Measurements from ENCODE around the gene LRPAP1.

Gene LRPAP1

DNA sequence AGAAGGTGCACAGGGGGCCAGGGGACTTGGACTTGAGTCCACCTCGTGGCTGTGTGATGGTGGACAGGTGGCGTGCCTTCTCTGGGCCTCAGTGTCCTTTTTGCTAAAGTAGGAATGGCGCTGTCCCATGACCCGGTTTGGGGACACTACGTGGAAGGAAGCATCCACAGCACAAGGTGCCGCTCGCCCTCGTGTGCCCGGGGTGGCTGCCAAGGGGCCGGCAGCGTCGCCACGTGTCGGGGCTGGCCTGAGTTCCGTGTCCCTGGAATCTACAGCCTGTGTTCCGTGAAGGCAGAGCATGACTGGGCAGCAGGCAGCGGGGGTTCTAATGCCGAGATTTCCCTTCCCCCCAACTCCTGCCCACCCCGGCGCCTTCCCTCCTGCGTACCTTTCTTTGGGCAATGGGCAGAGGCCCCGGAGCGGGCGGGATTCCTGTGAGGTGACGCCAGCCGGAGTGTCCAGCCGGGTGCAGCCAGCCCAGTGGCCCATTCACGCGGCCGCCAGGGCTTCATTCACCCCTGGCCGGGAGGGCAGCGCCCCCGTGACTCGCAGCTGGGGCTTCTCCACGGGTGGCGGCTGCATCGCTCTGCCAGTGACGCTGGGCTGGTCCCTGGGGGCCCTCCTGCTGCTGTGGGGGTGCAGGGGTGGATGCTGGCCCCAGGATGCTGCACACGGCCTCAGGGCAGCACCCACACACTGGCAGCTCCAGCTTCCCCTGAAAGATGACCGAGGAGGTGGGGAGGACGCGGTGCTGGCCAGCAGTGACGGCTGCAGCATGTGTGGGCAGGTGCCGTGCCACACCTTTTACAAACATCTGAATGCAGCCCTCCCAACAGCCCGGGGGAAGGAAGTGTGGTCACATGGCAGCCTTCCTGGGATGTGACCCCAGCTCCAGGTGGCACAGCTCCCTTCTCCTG, 47.9 kb downstream of the LRPAP1 start:
- DNase-seq: no peak

- DNase-seq: no peak
These were observed 48.7 kb downstream of the LRPAP1 start for GRCh38 chr4:3483471-3483921.

DNA sequence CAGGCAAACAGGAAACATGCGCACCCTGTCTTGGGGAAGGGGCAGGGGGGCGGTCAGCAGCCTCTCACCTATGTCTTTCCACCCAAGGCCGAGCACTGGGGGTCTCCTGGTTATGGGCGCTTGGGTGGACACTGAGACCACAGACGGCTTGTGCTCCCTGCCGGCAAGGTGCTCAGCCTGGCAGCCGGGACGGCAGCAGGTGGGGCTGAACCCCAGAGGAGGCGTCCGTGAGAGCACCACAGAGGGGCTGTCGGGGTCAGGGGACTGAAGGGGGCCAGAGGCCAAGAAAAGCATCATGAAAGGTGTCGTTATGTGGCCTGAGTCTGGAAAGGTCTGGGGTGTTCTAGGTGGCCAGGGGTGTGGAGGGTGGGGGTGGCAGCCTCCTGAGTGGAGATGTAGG, 49.5 kb downstream of the LRPAP1 start:
- no peak for DNase-seq

DNA sequence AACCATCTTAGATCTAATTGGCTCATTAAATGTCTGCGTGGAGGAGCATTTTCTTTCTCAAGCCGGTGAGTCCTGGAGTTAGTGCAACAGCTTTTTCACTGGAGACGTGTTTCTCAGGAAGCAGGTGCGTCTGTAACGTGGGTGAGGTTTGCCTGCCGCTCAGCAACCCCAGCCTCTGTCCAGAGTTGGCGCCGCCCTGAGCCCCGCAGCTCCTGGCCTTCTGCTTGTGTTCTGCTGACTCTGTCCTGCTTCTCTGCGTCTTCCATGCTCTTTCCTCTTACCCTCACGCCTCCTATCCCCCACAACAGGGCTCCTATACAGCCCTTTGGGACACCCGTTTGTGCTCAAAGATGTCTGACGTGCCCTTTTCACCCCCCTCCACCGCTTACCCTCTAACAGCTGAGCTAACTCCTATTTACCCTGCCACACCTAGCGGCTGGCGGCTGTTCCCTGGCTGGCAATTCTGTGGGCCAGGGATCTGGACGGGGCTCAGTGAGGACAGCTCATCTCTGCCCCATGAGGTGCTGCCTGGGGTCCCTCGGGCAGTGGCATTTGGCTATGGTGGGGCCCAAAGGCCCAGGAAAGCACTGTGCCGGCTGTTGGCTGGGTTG, 50.3 kb downstream of the LRPAP1 start:
- no peak for DNase-seq

- DNase-seq: no peak
These were observed 51.1 kb downstream of the LRPAP1 start for GRCh38 chr4:3481113-3481531.

GRCh38 chr4:3480528-3481112, 51.6 kb downstream of the LRPAP1 start:
- peak; percentile 75 for DNase-seq

DNA sequence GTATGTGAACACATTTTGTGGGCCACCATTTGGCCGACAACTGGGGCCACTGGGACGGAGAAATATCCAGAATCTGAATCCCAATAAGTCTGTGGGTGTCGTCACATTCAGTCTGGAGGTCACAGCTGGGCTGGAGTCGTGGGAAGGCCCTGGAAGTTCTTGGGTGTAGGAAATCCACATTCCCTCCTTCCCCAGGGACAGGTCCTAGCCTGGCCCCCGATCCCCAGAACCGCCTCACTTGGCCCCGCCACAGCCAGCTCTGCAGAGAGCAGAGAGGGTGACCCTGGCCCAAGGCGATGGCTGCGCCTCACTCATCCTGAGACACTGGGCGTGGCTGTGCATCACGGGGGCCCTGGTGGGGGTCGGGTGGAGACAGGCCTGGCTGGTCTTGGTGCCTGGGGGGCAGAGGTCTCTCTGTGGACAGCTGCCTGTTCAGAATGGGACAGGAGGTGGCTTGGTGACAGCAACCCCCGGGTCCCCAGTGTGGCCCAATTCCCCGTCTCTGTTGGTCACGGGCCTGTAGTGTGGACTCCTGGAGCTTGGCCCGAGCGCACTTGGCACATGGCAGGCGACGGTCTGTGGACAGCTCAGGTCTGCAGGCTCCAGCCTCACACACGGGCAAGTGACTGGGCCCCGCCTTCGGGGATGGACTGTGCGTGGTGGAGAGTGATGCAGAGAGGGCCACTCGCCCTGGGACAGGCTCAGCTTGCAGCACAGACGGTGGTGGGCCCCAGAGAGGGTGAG, 52.7 kb downstream of the LRPAP1 start:
- DNase-seq: no peak

GRCh38 chr4:3478446-3479357, 53.5 kb downstream of the LRPAP1 start:
- DNase-seq: no peak

- no peak for DNase-seq
These were observed 54.3 kb downstream of the LRPAP1 start for GRCh38 chr4:3477750-3478430.

DNA sequence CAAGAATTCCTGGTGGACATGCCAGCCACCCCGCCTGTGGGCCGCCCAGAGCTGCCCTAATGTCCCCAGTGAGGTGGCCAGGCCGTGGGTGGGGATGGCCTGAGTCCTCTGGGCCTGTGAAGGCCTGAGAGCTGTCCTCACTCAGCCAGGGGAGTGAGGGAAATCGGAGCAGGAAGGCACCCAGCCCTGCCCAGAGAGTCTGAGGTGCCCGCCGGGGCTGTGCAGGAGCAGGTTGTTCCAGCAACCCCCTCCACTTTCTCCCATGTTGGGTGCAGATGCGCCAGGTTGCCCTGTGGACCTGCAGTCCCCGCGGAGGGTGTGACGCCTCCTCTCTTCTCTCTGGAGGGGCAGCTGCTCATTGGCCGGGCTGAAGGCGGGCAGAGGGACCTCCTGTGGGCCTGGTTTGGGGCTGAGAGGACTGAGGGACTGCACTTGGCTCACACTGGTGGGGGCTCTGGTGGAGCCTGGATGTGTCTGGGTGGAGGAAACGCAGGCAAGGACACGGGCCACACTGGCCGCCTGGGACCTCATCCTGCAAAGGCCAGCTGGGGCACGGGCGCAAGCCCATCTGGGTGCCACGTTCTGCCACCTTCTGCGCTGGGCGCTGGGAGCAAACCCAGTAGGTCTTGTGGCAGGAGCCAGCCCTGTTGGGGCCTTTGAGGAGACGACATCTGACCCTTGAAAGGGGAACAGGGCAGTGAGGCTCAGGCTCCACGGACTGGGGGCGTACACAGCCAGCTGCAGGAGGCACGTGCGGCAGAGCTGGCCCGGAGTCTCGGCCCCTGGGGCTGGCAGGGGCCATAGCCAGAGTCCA, 55.1 kb downstream of the LRPAP1 start:
- no peak for DNase-seq

GRCh38 chr4:3476341-3476747, 55.9 kb downstream of the LRPAP1 start:
- no peak for DNase-seq

DNA sequence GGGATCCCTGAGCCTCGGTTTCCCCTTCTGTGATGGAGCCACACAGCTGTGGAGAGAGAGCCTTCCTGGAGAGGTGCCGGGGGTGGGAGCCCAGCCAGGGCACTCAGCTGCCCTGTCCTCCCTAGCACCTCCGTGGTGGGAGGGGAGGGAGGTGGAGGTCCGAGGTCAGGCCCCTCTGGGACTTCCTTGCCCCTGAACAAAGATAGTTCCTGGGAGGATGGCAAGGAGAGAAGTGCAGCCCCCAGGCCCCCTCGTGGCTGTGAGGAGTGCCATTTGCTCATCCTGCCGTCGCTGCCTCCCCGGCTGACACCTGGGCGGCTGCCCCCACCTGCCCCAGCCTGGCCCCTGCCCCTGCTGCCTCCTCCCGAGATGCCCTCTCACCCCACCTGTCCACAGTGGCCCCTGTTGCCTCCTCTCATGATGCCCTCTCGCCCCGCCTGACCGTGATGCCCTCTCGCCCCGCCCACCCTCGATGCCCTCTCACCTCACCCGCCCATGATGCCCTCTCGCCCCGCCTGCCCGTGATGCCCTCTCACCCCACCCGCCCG, 56.4 kb downstream of the LRPAP1 start:
- DNase-seq: no peak

- no peak for DNase-seq
These were observed 57.0 kb downstream of the LRPAP1 start for GRCh38 chr4:3475041-3475712.

DNA sequence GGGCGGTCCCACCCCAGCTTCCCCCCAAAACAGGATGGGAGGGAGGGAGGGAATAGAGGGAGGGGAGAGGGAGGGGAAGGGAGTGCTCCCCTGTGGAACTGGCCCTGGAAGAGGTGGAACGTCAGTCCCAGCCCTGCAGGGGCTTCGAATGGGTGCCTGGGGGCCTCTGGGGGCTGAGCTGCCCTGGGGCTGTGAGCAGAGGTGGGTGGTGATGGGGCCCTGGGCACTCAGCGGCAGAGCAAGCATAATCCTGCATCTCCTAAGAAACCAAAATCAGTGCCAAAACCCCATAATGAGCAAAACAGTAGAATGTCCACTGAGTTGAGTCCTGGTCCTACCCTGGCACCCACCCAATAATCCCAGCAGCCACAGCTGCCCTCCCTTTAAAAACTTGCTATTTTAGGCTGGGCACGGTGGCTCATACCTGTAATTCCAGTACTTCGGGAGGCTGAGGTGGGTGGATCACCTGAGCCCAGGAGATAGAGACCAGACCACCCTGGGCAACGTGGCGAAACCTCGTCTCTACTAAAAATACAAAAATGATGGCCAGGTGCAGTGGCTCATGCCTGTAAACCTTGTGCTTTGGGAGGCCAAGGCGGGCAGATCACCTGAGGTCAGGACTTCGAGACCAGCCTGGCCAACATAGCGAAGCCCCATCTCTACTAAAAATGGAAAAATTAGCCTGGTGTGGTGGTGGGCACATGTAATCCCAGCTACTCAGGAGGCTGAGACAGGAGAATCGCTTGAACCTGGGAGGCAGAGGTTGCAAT, 58.0 kb downstream of the LRPAP1 start:
- no peak for DNase-seq

GRCh38 chr4:3473181-3473950, 58.9 kb downstream of the LRPAP1 start:
- no peak for DNase-seq

DNA sequence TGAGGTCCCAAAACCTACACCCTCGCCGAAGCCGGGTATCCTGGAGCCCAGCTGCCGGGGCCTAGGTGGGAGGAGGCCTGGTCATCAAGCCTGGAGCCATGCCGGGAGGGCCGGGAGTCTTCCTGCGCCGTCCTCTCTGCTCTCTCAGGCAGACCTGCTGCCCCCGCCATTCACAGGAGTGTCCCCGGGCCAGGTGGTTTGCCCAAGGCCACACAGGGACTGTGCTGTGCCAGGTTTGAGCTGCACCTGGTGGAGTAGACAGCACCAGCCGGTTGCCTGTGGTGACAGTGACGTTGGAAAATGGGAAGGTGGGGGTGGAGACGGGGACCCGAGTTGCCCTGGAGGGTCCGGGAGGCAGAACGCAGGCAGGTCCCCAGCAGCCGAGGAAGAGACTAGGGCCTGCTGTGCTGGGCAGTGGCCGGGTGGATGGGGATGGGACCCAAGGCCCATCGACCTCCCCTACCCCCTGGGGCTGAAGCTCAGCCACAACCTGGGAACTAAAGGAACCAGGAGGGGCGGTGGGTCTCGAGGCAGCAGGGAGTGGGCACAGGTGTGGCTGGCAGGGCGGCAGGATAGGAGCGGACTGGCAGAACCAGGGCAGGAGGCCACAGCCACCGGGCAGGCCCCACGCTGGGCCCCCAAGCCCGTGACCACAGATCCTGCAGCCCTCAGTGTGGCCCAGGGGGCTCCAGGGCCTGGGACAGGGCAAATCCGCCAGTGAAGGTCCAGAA, 59.6 kb downstream of the LRPAP1 start:
- no peak for DNase-seq

GRCh38 chr4:3471886-3472285, 60.3 kb downstream of the LRPAP1 start:
- DNase-seq: no peak
